Neuronal stem cell (in vitro differentiated cells): Measurements from ENCODE around the gene TBC1D22A.

Experiments used
- DNase-seq: peaks from one replicate; pipeline ENCODE4 v3.0.0-alpha.2; 2013; ENCODE audit warnings: low spot score
- H2AFZ ChIP-seq: one replicate; pipeline ENCODE4 v1.6.1; 2013; ENCODE audit warnings: mild to moderate bottlenecking, low read length, inconsistent platforms
- H2AK5ac ChIP-seq: 2 replicates; pipeline ENCODE4 v1.6.1; 2013; ENCODE audit warnings: low read depth, mild to moderate bottlenecking, inconsistent platforms, low read length, moderate library complexity, mixed read lengths
- H2BK120ac ChIP-seq: 2 replicates; pipeline ENCODE4 v1.6.1; 2013; ENCODE audit warnings: low read depth, mild to moderate bottlenecking, inconsistent platforms, low read length, moderate library complexity, mixed read lengths
- H2BK12ac ChIP-seq: one replicate; pipeline ENCODE4 v1.6.1; 2013; ENCODE audit warnings: low read length, inconsistent platforms
- H2BK15ac ChIP-seq: 2 replicates; pipeline ENCODE4 v1.6.1; 2013; ENCODE audit warnings: mild to moderate bottlenecking, low read length, inconsistent platforms, mixed read lengths
- H2BK5ac ChIP-seq: one replicate; pipeline ENCODE4 v1.6.1; 2013; ENCODE audit warnings: inconsistent platforms, mild to moderate bottlenecking, low read length, moderate library complexity
- H3K14ac ChIP-seq: one replicate; pipeline ENCODE4 v1.6.1; 2013; ENCODE audit warnings: low read length, inconsistent platforms
- H3K18ac ChIP-seq: 2 replicates; pipeline ENCODE4 v1.6.1; 2013; ENCODE audit warnings: low read length, inconsistent platforms
- H3K23ac ChIP-seq: 2 replicates; pipeline ENCODE4 v1.6.1; 2013; ENCODE audit warnings: low read depth, mild to moderate bottlenecking, mixed read lengths, low read length, inconsistent platforms; ENCODE audit not compliant: poor library complexity
- H3K27ac ChIP-seq: replicated peaks from 3 replicates; pipeline ENCODE4 v1.5.1; 2013; ENCODE audit warnings: low read length, inconsistent platforms
- H3K27me3 ChIP-seq, 3 experiments: 2 replicates each; pipeline ENCODE4 v1.6.1; 2013; ENCODE audit warnings: low read length in 3 of 3, mild to moderate bottlenecking in 2 of 3, inconsistent platforms in 1 of 3, low read depth in 1 of 3, mixed read lengths in 1 of 3, moderate library complexity in 1 of 3; ENCODE audit not compliant: control insufficient read depth in 3 of 3, insufficient read depth in 3 of 3
- H3K36me3 ChIP-seq, 2 donors: replicated peaks in 1 of 2; 2 replicates each; pipeline ENCODE4 v1.6.1; 2013; ENCODE audit warnings: low read length in 2 of 2; ENCODE audit not compliant: control insufficient read depth in 2 of 2, insufficient read depth in 2 of 2
- H3K4ac ChIP-seq: 2 replicates; pipeline ENCODE4 v1.6.1; 2013; ENCODE audit warnings: inconsistent platforms, mild to moderate bottlenecking, low read length, moderate library complexity
- H3K4me1 ChIP-seq, 2 donors: 1 replicate in 1 of 2; 2 replicates in 1 of 2; pipeline ENCODE4 v1.6.1; 2013; ENCODE audit warnings: low read length in 2 of 2, low read depth in 1 of 2; ENCODE audit not compliant: control insufficient read depth in 2 of 2, insufficient read depth in 1 of 2
- H3K4me2 ChIP-seq: one replicate; pipeline ENCODE4 v1.6.1; 2013; ENCODE audit warnings: mild to moderate bottlenecking, low read length, inconsistent platforms; ENCODE audit not compliant: insufficient read depth, poor library complexity, severe bottlenecking
- H3K4me3 ChIP-seq, 2 donors: 2 replicates each; pipeline ENCODE4 v1.5.1; 2013; ENCODE audit warnings: low read length in 2 of 2, mild to moderate bottlenecking in 2 of 2, inconsistent platforms in 1 of 2, moderate library complexity in 1 of 2
- H3K79me1 ChIP-seq: one replicate; pipeline ENCODE4 v1.6.1; 2013; ENCODE audit warnings: low read depth, mild to moderate bottlenecking, inconsistent platforms, low read length, moderate library complexity
- H3K9ac ChIP-seq: one replicate; pipeline ENCODE4 v1.6.1; 2013; ENCODE audit warnings: mild to moderate bottlenecking, low read depth, low read length, inconsistent platforms; ENCODE audit not compliant: poor library complexity
- H3K9me3 ChIP-seq, 2 donors: replicated peaks in 1 of 2; 2 replicates each; pipeline versions ENCODE3 to v1.6.1; 2013; ENCODE audit warnings: low read length in 2 of 2, mild to moderate bottlenecking in 2 of 2, inconsistent platforms in 1 of 2, low read depth in 1 of 2, mixed read lengths in 1 of 2, moderate library complexity in 1 of 2; ENCODE audit not compliant: control insufficient read depth in 2 of 2, insufficient read depth in 1 of 2
- H4K8ac ChIP-seq: one replicate; pipeline ENCODE4 v1.6.1; 2013; ENCODE audit warnings: low read depth, mild to moderate bottlenecking, inconsistent platforms, low read length, moderate library complexity
- H4K91ac ChIP-seq: one replicate; pipeline ENCODE4 v1.6.1; 2013; ENCODE audit warnings: low read length, low read depth, mild to moderate bottlenecking, inconsistent platforms; ENCODE audit not compliant: poor library complexity
- whole genome bisulfite sequencing, 2 donors: extraction: QIAGEN DNeasy Blood & Tissue Kit; methylation state at CpG; one replicate each; pipeline ENCODE4 v1.1.7; 2013; ENCODE audit warnings: missing lambda C conversion rate in 2 of 2, mixed read lengths in 1 of 2; ENCODE audit not compliant: insufficient read length in 2 of 2, insufficient replicate concordance in 1 of 2; ENCODE audit errors: extremely low coverage in 2 of 2; 5-methylcytosine and 5-hydroxymethylcytosine counted together

TBC1D22A gene

DNA sequence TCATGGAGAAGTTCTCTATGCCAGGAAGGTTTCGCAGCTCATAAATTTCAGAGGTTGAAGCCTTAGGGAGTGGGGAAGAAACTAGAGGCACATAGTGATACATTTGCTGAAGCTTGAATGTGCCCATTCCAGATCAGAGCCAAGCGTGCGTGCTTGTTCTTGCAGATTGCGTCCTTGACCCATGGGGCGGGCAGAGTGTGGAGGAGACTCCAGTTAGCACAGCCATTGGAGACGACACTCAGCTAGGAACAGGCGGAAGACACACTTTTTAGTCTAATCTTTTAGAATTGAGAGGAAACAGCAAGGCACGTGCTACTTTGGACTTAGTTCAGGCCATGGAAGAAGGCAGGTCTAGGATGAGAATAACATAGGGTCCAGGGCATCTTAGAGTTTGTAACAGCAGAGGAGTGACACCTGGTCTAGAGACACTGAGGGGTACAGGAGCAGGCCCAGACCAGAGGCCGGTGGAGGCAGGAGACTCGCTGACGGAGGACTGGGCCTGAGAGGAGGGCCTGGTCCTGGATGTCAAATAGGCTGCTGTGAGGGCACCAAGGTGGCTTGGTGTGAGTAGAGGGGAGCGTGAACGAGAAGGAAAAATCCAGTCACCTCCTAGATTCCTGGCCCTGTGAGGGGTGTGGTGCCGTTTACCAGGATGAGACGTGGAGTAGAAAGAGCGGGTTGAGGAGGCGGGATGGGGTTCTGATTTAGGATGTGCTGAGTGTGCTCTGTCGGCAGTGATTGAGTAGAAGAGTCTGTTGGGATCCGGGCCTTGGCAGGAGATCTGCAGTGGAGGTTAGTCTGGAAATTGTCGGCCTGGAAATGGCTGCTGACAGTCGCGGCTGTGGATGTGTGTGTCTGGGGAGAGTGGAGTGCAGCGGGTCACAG, 154.7 kb downstream of the TBC1D22A start:
- 100% methylated on average over 3 of the region's 23 CpGs; no CpG with 5 or more reads in 1 of the 2 donors for WGBS, 2 donors
- H3K4me1 ChIP-seq: no peaks in the 10 kb centered on the region
- H3K4me2 ChIP-seq: no peak overlapping the region
- H2BK5ac ChIP-seq: no peak overlapping the region
- no peak overlapping the region for H2BK15ac ChIP-seq
- no peak overlapping the region for H3K4me3 ChIP-seq
- H3K9me3 ChIP-seq: peaks cover 0 to 6% of the 10 kb centered on the region in 2 donors
- H3K23ac ChIP-seq: no peak overlapping the region
- H3K9ac ChIP-seq: no peak overlapping the region
- no peak overlapping the region for H3K27ac ChIP-seq
- no peak overlapping the region for H3K18ac ChIP-seq
- no peaks in the 10 kb centered on the region for H3K79me1 ChIP-seq
- no peak overlapping the region for H3K4ac ChIP-seq
- no peak overlapping the region for H2AK5ac ChIP-seq
- no peak overlapping the region for H2BK12ac ChIP-seq
- H4K91ac ChIP-seq: no peak overlapping the region
- peaks cover 6 to 15% of the 10 kb centered on the region in 2 donors for H3K36me3 ChIP-seq
- H4K8ac ChIP-seq: no peak overlapping the region
- no peak overlapping the region for H2BK120ac ChIP-seq
- H3K14ac ChIP-seq: no peak overlapping the region
- DNase-seq: no peak
- H2AFZ ChIP-seq: no peak overlapping the region
- H3K27me3 ChIP-seq: no peaks in the 10 kb centered on the region

DNA sequence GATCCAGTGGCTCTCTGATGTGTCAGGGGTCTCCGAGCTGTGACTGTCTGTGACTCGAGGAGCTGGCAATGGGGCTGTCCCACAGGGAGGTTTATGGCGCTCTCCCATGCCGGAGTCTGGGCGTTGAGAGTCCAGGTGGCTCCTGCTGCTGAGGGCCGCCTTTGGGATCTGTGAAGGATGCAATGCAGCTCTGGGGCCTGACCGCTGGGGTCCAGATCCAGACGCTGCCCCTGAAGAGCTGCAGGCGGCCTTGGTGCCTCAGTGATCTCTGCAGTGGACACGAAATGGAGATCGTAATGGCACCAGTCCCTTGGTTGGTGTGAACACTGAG, 155.3 kb downstream of the TBC1D22A start:
- no peak overlapping the region for H2BK120ac ChIP-seq
- no peak overlapping the region for H3K4ac ChIP-seq
- H3K18ac ChIP-seq: no peak overlapping the region
- no CpG with 5 or more reads among the region's 11 CpGs for WGBS, 2 donors
- DNase-seq: no peak
- no peak overlapping the region for H3K27ac ChIP-seq
- no peak overlapping the region for H3K4me2 ChIP-seq
- no peaks in the 10 kb centered on the region for H3K4me1 ChIP-seq
- H3K79me1 ChIP-seq: no peaks in the 10 kb centered on the region
- H4K91ac ChIP-seq: no peak overlapping the region
- H3K23ac ChIP-seq: no peak overlapping the region
- no peaks in the 10 kb centered on the region for H3K27me3 ChIP-seq
- no peak overlapping the region for H4K8ac ChIP-seq
- no peak overlapping the region for H2AFZ ChIP-seq
- H2BK12ac ChIP-seq: no peak overlapping the region
- no peak overlapping the region for H3K14ac ChIP-seq
- H2BK15ac ChIP-seq: no peak overlapping the region
- H2AK5ac ChIP-seq: no peak overlapping the region
- peaks cover 0 to 6% of the 10 kb centered on the region in 2 donors for H3K9me3 ChIP-seq
- peaks cover 6 to 11% of the 10 kb centered on the region in 2 donors for H3K36me3 ChIP-seq
- no peak overlapping the region for H2BK5ac ChIP-seq
- no peak overlapping the region for H3K4me3 ChIP-seq
- H3K9ac ChIP-seq: no peak overlapping the region

DNA sequence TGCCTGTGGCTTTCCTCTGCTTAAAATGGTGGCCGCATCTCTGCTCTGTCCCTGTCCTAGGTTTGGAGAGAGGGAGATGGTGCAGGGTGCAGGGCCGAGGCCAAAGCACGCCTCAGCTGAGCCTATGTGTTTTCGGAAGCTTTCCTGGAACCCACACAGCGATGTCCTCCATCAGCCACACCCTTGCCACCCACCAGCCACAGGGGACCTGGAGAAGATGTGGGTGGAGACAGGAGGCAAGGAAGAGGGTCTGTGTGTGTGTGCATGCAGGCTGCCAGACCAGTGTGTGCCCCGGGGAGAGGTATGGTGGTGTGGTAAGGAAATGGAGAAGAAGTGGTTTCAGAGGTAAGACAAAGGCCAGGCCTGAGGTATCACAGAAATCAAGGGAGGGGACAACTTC, 155.7 kb downstream of the TBC1D22A start:
- Histone ChIP-seq H2AFZ (no peak overlapping the region), H4K8ac (no peak overlapping the region), H2BK15ac (no peak overlapping the region), H3K4ac (no peak overlapping the region), H3K4me2 (no peak overlapping the region), H2BK12ac (no peak overlapping the region), H2BK5ac (no peak overlapping the region), H3K4me3 (no peak overlapping the region), H3K23ac (no peak overlapping the region), H3K4me1 (no peaks in the 10 kb centered on the region), H3K9me3 (peaks cover 0 to 6% of the 10 kb centered on the region in 2 donors), H2AK5ac (no peak overlapping the region), H3K18ac (no peak overlapping the region), H3K9ac (no peak overlapping the region), H4K91ac (no peak overlapping the region), H3K79me1 (peaks cover 1% of the 10 kb centered on the region), H3K14ac (no peak overlapping the region), H2BK120ac (no peak overlapping the region), H3K27me3 (no peaks in the 10 kb centered on the region), H3K36me3 (peaks cover 6 to 10% of the 10 kb centered on the region in 2 donors), H3K27ac (no peak overlapping the region)
- no CpG with 5 or more reads among the region's 6 CpGs for WGBS, 2 donors
- no peak for DNase-seq

DNA sequence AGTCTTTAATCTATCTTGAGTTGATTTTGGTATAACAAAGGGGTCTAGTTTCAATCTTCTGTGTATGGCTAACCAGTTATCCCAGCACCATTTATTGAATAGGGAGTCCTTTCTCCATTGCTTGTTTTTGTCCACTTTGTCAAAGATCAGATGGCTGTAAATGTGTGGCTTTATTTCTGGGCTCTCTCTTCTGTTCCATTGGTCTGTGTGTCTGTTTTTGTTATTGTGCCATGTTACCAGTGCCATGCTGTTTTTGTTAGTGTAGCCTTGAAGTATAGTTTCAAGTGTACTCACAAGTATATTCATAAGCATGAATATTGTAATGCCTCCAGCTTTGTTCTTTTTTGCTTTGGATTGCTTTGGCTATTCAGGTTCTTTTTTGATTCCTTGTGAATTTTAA, 159.6 kb downstream of the TBC1D22A start:
- Histone ChIP-seq H2BK120ac (no peak overlapping the region), H3K4me3 (no peak overlapping the region), H2AFZ (no peak overlapping the region), H4K8ac (no peak overlapping the region), H3K27me3 (no peaks in the 10 kb centered on the region), H3K79me1 (peaks cover 2% of the 10 kb centered on the region), H3K4me2 (no peak overlapping the region), H3K23ac (no peak overlapping the region), H2BK15ac (no peak overlapping the region), H3K4ac (no peak overlapping the region), H3K4me1 (no peaks in the 10 kb centered on the region), H3K27ac (no peak overlapping the region), H3K14ac (no peak overlapping the region), H2BK5ac (no peak overlapping the region), H3K18ac (no peak overlapping the region), H3K36me3 (no peaks in the 10 kb centered on the region), H3K9ac (no peak overlapping the region), H3K9me3 (peaks cover 0 to 6% of the 10 kb centered on the region in 2 donors), H2AK5ac (no peak overlapping the region), H4K91ac (no peak overlapping the region), H2BK12ac (no peak overlapping the region)
- no peak for DNase-seq
